Progenitor cell of endocrine pancreas (in vitro differentiated cells): ENCODE measurements around the gene CRISPLD2. TPM values are rescaled to one million over a fixed set of nuclear protein-coding genes. Genes with fewer than 3 reads are reported as not detected.
"Not testable (repeated sequence)": the region's sequence is repeated elsewhere in the genome, so short reads cannot be mapped to it uniquely, and the experiment has no call there.

Source experiments
- DNase-seq: peaks from one replicate; pipeline ENCODE4 v3.0.0; 2021; ENCODE audit warnings: low spot score; ENCODE audit not compliant: unreplicated experiment
- H3K27ac Mint-ChIP-seq: 2 replicates; pipeline ENCODE4 v1.8.0; 2021; ENCODE audit warnings: mild to moderate bottlenecking, moderate library complexity, mixed read lengths
- H3K27me3 Mint-ChIP-seq: 2 replicates; pipeline ENCODE4 v1.8.0; 2021; ENCODE audit warnings: mixed read lengths
- H3K36me3 Mint-ChIP-seq: 2 replicates; pipeline ENCODE4 v1.8.0; 2022; ENCODE audit warnings: mixed read lengths; ENCODE audit not compliant: insufficient read depth
- H3K4me1 Mint-ChIP-seq: 2 replicates; pipeline ENCODE4 v1.8.0; 2021; ENCODE audit warnings: low read depth, mixed read lengths
- H3K4me3 Mint-ChIP-seq: 2 replicates; pipeline ENCODE4 v1.8.0; 2021; ENCODE audit warnings: low read depth, mild to moderate bottlenecking, moderate library complexity, mixed read lengths
- H3K9me3 Mint-ChIP-seq: 2 replicates; pipeline ENCODE4 v1.8.0; 2021; ENCODE audit warnings: low read depth, mixed read lengths
- total RNA-seq: library from RNA; stranded (reverse); gene quantifications from 2 replicates; pipeline ENCODE4 v1.2.1, GENCODE V29; 2021
- TF ChIP-seq, protein P1 (sequence below): fragments of 200-600 bp; sonication (generic); IDR thresholded peaks from one replicate; pipeline ENCODE4 v1.5.0; 2021; ENCODE audit warnings: antibody characterized with exemption, mild to moderate bottlenecking; ENCODE audit not compliant: unreplicated experiment

Gene CRISPLD2
- total RNA-seq, 1 donor from 2014 or later = 11.0 TPM

DNA sequence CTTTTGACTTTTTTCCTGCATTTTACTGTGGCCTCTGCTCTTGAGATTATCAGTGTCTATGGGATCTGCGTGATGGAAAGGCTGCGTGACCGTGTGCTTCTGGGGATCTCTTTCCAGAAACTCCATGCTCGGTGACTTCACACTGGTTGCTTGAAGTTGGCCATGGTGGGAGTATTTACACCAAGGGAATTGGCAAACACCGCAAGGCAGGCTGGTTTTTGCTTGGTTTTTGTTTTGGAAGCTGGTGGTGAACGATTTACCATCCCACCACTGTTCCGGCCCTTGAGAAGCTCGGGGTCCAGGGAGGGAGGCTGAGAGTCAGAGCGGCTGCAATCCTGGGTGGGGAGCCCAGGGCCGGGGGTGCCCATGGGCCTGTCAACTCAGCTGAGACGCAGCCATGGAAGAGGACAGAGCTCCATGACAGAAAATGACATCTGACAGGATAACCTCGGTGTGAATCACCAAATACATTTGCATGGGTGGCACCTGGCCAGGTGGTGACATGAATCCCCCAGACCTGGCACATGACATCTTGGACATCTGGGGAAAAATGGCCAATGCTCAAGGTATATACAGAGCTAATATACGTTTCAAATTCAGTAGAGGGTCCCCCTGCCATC, 11.1 kb downstream of the CRISPLD2 start:
- no peak overlapping the region for H3K4me3 Mint-ChIP-seq
- DNase-seq = no peak
- no peaks in the 10 kb centered on the region for H3K9me3 Mint-ChIP-seq
- no peaks in the 10 kb centered on the region for H3K4me1 Mint-ChIP-seq
- no peak overlapping the region for H3K27ac Mint-ChIP-seq
- H3K27me3 Mint-ChIP-seq = peaks cover 29% of the 10 kb centered on the region
- TF ChIP-seq, protein P1, sequence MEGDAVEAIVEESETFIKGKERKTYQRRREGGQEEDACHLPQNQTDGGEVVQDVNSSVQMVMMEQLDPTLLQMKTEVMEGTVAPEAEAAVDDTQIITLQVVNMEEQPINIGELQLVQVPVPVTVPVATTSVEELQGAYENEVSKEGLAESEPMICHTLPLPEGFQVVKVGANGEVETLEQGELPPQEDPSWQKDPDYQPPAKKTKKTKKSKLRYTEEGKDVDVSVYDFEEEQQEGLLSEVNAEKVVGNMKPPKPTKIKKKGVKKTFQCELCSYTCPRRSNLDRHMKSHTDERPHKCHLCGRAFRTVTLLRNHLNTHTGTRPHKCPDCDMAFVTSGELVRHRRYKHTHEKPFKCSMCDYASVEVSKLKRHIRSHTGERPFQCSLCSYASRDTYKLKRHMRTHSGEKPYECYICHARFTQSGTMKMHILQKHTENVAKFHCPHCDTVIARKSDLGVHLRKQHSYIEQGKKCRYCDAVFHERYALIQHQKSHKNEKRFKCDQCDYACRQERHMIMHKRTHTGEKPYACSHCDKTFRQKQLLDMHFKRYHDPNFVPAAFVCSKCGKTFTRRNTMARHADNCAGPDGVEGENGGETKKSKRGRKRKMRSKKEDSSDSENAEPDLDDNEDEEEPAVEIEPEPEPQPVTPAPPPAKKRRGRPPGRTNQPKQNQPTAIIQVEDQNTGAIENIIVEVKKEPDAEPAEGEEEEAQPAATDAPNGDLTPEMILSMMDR = no peak
- H3K36me3 Mint-ChIP-seq = no peaks in the 10 kb centered on the region

DNA sequence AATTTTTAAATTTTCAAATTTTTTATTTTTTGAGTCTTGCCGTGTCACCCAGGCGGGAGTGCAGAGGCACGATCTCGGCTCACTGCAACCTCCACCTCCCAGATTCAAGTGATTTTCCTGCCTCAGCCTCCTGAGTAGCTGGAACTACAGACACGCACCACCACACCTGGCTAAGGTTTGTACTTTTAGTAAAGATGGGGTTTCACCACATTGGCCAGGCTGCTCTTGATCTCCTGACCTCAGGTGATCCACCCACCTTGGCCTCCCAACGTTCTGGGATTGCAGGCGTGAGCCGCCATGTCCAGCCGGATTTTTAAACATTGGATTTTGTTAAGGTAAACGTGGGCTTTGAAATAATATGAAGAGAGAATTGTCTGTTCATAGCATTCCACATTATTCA, 11.9 kb downstream of the CRISPLD2 start:
- not testable (repeated sequence) for H3K4me1 Mint-ChIP-seq, H3K9me3 Mint-ChIP-seq, H3K36me3 Mint-ChIP-seq, H3K27ac Mint-ChIP-seq, DNase-seq, H3K4me3 Mint-ChIP-seq
- peaks cover 34% of the 10 kb centered on the region for H3K27me3 Mint-ChIP-seq

- Mint-ChIP-seq H3K4me1 (no peaks in the 10 kb centered on the region), H3K9me3 (no peaks in the 10 kb centered on the region), H3K36me3 (no peaks in the 10 kb centered on the region), H3K27me3 (peaks cover 34% of the 10 kb centered on the region), H3K27ac (peak overlapping the region; percentile 64), H3K4me3 (no peak overlapping the region)
- DNase-seq = no peak
- TF ChIP-seq, protein P1 = no peak
These were observed 12.8 kb downstream of the CRISPLD2 start for GRCh38 chr16:84832488-84833143.

DNA sequence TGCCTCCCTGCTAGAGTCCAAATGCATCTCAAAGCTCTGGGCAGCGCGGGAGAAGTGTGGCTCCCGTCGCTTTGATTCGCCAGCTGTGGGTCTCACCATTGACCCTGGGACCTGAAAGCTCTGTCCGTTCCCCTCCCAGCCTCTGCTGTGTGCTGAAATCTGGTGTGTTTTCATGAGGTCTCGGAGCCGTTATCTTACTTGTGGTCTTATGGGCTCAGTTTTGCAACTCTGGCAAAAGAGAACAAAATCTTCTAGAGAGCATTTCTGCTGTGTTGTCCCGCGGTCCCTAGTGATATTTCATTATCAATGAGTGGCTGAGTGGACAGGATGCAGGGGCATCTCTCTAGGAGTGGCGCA, 13.3 kb downstream of the CRISPLD2 start:
- Mint-ChIP-seq H3K27me3 (peaks cover 29% of the 10 kb centered on the region), H3K4me3 (no peak overlapping the region), H3K36me3 (no peaks in the 10 kb centered on the region), H3K9me3 (no peaks in the 10 kb centered on the region), H3K27ac (no peak overlapping the region), H3K4me1 (no peaks in the 10 kb centered on the region)
- TF ChIP-seq, protein P1 = no peak
- no peak for DNase-seq

DNA sequence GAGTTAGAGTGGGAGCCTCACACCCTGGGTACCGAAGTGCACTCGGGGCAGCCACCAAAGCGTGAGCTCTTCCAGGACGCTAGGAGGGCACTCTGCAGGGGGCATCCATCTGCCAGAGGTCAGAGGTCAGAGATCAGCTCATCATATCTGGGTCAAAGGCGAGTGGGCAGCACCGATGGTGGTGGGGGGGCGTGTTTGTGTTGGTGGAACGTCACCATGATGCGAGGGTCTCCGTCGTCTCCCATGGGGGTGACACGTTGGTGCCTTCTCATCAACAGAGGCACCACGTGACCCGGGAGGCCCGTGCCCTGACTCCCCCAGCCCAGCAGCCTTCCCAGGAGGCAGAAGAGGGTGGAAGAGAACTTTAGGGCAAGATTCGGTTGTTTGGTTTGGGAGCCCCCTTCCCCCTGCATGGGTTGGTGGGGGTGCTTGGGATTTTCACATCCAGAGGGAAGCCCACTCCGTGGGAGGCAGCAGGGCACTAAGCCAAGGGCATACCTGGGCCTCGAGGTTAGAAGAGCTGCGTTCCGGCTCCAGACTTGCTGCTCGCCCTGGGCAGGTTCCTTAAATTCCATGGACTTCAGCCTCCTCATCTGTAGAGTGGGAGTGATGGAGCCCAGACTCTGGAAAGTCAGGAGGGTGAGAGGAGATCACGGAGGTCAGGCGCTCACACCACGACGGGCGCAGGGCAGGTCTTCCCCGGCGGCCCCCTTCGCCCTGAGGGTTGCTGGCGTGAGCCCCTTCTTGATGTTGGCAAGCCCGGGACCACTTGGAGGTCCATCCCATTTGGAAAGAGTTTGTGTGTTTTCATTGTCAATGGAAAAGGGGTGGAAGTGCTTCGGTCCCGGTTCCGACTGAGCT, 14.0 kb downstream of the CRISPLD2 start:
- Mint-ChIP-seq H3K36me3 (no peaks in the 10 kb centered on the region), H3K9me3 (no peaks in the 10 kb centered on the region), H3K4me3 (no peak overlapping the region), H3K27me3 (peaks cover 23% of the 10 kb centered on the region), H3K27ac (no peak overlapping the region), H3K4me1 (no peaks in the 10 kb centered on the region)
- TF ChIP-seq, protein P1 = no peak
- no peak for DNase-seq
